ENCODE data around the gene TMEM45A.
"Not testable (repeated sequence)": the region's sequence is repeated elsewhere in the genome, so short reads cannot be mapped to it uniquely, and the experiment has no call there.

The TMEM45A gene, protein sequence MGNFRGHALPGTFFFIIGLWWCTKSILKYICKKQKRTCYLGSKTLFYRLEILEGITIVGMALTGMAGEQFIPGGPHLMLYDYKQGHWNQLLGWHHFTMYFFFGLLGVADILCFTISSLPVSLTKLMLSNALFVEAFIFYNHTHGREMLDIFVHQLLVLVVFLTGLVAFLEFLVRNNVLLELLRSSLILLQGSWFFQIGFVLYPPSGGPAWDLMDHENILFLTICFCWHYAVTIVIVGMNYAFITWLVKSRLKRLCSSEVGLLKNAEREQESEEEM

DNA sequence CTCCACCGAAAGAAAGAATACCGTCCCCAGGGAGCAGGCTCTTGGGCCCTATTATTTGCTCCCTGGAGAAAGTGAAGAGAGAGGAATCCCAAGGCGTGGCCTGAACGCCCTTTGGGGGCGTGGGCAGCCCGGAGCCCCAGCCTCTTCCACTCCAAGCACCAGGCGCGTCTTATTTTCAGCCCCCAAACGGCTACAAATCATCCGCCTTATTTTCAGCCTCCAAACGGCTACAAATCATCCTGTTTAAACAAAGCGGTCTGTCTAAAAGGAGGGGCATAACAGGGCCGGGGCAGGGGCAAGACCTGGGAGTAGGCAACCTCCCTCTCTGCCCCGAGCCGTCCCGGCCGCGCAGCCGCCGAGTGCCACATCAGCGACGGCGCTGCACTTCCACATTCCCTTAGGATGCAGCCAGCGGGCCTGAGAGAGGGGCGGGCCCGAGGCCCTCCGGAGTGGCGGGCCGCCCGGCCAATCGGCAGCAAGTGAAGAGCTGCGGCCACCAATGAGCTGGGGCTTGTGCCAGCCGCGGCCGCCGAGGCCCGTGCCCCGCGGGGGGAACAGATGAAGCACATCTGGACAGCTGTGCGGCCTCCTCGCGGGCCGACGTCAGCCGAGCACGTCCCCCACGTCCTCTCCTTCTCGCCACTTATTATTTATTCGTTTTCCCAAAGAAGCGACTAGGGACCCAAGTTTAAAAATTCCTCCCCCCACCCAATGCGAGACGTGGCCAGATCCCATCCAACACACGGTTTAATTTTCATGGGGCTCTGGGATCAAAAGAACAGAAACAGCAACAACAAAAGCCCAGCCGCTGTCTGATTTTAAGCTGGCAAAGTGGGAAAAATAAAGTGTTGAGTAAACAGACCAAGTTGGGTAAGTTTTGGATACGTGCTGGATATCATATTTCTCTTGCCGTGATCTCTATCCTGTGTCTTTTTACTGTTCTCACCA, at the start of gene TMEM45A:
Gene TMEM45A, plus strand, starts transcription at position 561 of the 948 bp plus-strand sequence. CDS start 62,593 bp downstream, outside the sequence.
- DNase-seq (ENCODE audit: low read depth, low spot score), result peak; percentile 98

DNA sequence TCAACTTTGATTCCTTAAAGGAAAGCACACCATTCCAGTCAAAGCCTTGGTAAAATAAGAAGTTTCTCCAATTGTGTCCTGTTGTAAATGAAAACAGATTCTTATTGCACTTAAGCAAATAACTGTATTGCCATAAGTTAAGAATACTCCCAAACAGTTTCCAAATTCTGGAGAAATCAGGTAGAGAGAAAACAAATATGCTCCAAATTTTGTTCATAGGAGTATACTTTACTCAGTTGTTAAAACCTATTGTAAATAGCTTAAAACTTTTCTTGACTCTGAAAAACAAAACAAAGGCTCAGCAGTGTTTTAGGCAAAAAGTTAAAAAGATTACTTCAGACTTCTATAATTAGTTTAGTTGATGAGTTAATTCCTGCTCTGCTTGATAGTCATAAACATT, 48.7 kb upstream of the TMEM45A start:
- no peak for DNase-seq (ENCODE audit: low read depth, low spot score)

DNA sequence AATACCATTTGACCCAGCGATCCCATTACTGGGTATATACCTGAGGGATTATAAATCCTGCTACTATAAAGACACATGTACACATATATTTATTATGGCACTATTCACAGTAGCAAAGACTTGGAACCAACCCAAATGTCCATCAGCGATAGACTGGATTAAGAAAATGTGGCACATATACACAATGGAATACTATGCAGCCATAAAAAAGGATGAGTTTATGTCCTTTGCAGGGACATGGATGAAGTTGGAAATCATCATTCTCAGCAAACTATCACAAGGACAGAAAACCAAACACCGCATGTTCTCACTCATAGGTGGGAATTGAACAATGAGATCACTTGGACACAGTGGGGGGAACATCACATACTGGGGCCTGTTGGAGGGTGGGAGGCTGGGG, 45.4 kb upstream of the TMEM45A start:
- not testable (repeated sequence) for DNase-seq (ENCODE audit: low read depth, low spot score)

DNA sequence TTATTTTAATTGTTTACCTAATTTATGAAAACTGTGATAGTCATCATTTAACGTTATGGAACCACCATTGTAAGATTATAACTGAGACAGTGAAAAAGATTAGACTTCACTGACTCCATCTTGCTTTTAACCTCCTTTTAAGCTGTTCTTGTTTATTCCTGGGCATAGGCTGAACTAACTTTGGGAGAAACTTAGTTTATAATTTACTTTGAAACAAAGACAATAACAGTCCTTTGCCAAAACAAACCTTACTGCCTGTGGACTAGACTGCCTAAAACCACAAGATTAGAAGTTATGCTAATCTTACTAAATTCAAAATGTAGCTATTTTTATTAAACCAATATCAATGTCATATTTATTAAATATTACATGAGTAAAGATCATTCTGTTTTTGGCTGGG, 44.3 kb upstream of the TMEM45A start:
- no peak for DNase-seq (ENCODE audit: low read depth, low spot score)

DNA sequence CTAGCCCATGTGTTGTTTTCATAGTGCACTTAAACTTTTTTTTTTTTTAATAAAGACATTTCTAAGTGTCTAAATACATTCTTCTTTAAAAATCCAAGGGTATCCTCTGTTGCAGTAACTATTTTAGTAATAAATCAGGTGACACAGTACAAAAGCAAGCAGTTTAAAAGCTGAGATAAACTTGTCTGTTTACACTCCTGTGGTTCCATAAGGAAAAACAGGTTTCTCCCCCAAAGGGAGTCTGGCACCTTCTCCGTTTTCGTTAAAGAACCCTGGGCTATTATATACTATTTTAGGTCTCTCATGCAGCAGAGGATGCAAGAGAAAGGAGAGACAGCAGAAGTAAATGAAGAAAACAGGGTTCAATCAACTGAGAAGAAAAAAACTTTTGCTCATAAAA, 43.2 kb upstream of the TMEM45A start:
- DNase-seq (ENCODE audit: low read depth, low spot score), result no peak

DNA sequence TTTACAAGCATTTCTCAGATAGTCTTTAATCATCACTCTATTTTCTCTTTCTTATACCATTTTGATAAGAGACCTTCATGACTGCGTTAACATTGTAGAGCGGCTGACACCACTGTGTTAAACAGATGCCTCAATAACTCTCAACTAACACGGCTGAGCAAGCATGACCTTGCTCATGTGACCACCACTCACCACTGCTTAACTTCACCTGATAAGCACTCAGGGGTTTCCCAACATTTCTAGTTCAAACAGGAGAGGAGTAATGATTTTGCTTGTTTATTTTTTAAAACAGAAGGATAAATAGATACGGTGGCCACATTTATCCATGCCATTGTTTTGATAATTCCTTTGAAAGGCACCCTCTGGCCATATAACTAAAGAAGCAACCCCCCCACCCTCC, 37.7 kb upstream of the TMEM45A start:
- no peak for DNase-seq (ENCODE audit: low read depth, low spot score)

DNA sequence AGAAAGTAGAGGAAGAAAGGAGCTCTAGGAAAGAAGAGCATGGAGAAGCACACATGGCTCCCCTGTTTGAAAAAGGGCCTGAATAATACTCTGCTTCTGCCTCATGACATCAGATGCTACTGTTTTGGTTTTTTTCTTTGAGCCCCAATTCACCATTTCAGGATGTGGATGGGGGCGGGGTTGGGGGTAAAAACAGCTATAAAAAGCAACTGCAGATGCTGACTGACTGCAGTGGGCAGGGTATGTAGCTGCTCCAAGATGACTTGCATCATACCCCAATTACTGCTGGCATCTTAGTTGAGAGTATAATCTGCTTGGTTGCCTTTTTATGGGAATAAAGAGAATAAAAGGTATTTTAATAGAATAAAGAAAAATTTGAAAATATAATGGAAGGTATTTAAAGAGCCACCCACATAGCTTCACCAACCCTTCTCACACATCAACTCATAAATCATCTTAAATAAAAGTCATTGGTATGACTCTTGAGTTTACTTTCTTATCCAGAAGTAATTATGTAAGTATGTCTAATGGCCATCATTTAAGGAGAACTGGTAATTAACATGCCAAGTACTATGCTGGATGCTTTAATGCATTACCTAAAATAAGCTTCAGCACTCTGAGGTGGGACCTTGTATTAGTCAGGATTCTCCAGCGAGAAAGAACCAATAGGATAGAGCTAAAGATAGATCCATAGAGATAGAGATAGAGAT, 36.4 kb upstream of the TMEM45A start:
- no peak for DNase-seq (ENCODE audit: low read depth, low spot score)

DNA sequence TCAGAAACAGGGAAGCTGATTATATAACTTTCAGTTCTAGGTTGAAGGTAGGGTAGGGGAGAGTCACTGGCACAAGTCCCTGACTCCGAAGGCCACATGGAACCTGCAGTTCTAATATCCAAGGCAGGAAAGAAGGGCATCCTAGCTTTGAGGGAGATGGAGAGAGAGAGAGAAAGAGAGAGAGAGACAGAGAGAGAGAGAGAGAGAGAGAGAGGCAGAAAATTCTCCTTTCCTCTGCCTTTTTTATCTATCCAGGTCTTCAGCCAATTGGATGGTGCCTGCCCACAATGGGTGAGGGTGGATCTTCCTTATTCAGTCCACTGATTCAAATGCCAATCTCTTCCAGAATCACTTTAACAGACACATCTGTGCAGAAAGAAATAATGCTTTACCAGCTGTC, 35.7 kb upstream of the TMEM45A start:
- no peak for DNase-seq (ENCODE audit: low read depth, low spot score)

DNA sequence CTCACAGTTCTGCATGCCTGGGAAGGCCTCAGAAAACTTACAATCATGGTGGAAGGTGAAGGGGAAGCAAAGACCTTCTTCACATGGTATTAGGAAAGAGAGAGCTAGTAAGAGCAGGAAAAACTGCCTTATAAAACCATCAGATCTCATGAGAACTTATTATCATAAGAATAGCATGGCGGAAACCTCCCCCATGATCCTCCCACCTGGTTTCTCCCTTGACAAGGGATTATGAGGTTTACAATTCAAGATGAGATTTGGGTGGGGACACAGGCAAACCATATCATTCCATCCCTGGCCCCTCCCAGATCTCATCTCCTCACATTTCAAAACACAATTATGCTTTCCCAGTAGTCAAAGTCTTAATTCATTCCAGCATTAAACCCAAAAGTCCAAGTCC, 34.6 kb upstream of the TMEM45A start:
- no peak for DNase-seq (ENCODE audit: low read depth, low spot score)

DNA sequence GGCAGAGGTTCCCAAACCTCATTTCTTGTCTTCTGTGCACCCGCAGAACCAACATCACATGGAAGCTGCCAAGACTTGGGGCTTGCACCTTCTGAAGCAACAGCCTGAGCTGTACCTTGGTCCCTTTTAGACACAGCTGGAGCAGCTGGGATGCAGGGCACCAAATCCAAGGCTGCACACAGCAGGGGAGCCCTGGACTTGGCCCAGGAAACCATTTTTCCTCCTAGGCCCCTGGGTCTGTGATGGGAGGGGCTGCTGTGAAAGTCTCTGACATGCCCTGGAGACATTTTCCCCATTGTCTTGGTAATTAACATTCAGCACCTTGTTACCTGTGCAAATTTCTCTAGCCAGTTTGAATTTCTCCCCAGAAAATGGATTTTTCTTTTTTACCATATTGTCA, 33.6 kb upstream of the TMEM45A start:
- DNase-seq (ENCODE audit: low read depth, low spot score), result no peak

DNA sequence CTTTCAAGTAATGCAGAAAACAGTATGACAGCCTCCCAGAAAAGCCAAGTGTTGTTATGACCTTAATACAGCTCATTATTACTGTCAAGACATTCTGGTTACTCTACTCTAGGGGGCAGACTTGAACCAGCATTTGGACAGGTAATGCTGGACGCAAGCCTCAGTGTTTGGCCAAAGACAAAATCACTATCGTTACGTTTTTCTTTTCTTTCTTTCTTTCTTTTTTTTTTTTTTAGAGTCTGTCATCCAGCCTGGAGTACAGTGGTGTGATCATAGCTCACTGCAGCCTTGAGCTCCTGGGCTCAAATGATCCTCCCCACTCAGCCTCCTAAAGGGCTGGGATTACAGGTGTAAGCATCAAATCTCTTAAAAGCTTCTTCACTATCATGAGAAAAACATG, 29.4 kb upstream of the TMEM45A start:
- DNase-seq (ENCODE audit: low read depth, low spot score), result peak; percentile 72

DNA sequence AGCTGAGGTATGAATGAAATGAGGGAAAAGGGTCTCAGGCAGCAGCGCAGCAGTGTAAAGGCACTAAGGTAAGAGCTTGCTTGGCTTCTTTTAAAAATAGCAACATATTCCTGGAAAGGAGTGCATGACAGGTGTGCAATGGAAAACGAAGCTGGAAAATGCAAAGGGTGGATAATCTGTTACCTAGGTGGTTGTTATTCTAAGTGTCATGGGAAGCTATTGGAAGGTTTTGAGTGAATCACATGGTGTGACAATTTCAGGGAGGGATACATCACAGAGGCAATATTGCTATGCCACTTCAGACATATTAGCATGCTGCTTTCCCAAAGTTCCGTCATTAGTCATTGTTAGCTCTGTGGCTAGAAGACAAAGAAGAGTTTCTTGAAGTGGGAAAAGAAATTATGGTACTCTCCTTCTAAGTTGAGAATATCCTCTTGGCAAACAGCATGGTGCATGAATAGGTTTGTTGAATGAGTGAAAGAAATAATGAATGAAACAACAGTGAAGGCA, 28.7 kb upstream of the TMEM45A start:
- no peak for DNase-seq (ENCODE audit: low read depth, low spot score)

DNA sequence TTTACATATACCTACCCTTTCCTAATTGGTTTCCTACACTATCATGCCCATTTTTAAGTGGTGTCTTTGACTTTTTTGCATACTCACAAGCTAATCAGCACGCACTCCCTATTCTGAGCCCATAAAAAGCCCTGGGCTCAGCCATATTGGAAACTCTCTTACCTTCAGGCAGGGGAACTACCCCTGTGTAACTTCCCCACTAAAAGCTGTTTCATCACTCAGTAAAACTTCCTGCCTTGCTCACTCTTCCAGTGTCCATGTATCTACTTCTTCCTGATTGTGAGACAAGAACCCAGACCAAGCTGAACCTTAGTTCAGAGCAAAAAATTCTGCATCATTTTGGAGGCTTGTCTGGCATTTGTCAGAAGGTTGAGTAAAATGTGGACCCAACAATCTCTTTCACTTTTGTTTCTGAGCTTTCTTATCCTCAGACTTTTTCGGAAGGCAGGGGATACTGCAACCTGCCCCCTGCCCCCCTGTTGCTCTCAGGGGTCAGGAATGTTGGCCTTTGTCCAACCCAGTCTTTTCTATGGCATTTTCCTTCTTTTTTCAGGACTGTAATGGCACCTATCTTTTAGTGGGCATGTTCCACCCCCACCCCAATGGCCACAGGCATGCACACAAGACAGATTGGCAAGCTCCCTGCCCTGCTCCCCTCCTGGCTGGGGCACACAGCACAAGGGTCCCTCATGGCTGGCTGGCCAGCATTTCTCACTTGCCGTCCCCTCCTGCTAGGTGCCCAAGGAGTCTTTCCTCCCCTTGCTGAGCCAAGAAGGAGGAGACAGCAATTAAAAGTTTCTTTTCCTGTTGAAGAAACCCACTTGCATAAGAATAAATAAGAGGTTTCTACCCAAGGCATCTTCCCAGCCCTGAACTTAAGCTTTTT, 26.3 kb upstream of the TMEM45A start:
- DNase-seq (ENCODE audit: low read depth, low spot score), result no peak

DNA sequence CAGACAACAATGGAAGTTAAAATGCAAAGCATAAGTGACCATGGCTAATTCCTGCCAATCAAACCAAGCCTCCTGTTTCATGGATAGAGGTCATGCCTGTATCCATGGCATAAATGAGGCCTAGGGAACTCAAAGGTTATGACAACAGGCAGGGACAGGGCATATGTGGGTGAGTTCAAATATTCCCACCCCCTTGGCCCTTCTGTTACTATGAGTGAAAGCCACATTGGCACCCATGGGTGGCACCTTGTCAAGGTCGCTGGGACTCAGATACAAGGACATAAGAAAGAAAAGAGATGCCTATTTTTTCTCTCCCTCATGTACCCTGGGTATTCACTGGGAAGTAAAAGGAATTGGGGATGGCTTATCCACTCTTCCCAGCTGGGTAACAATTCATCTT, 25.3 kb upstream of the TMEM45A start:
- no peak for DNase-seq (ENCODE audit: low read depth, low spot score)

DNA sequence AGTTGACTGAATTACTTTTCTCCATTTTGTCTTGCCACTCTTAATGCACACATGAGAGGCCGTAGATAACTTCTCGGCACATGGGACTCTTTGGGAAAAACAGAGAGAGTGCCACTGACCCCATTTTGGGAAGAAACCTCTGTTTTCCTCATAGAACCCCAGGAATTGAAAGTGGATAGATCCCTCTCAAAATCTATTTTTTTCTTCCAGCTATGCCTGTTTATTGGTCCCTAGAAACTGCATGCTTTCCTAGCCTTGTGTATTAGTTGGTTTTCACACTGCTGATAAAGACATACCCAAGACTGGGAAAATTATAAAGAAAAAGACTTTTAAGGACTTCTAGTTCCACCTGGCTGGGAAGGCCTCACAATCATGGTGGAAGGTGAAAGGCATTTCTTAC, 23.7 kb upstream of the TMEM45A start:
- DNase-seq (ENCODE audit: low read depth, low spot score), result no peak

DNA sequence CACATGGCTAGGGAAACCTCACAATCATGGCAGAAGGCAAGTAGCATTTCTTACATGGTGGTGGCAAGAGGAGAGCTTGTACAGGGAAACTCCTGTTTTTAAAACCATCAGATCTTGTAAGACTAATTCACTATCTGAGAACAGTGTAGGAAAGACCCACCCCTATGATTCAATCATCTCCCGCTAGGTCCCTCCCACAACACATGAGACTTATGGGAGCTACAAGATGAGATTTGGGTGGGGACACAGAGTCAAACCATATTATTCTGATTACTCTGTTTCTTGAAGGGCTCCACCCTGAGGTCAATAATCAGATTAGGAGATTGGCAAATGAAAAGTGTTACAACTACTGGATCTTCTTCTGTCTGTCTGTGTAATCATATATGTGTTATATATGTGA, 21.5 kb upstream of the TMEM45A start:
- no peak for DNase-seq (ENCODE audit: low read depth, low spot score)

DNA sequence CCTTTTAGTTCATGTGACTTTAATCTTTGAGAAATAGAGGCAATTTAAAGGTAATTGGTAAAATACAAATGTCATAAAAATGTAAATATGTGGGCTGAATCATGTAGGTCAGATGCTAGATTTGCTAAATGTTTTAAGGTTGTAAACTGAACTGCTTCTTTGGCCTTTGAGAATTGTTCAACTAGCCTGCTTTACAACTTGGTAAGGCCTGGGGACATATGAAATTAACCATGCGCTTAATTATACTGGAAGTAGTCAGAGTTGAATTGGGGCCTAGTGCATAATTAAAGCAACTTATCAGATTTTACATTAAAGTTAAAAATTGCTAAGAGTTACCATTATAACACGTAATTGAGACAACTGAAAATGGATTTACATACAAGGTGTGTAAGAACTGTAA, 21.0 kb upstream of the TMEM45A start:
- DNase-seq (ENCODE audit: low read depth, low spot score), result no peak

DNA sequence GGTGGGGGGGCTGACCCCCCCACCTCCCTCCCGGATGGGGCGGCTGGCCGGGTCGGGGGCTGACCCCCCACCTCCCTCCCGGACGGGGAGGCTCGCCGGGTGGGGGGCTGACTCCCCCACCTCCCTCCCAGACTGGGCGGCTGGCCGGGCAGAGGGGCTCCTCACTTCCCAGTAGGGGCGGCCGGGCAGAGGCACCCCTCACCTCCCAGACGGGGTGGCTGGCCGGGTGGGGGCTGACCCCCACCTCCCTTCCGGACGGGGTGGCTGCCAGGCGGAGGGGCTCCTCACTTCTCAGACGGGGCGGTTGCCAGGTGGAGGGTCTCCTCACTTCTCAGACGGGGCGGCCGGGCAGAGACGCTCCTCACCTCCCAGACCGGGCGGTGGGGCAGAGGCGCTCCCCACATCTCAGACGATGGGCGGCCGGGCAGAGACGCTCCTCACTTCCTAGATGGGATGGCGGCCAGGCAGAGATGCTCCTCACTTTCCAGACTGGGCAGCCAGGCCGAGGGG, 14.5 kb upstream of the TMEM45A start:
- DNase-seq (ENCODE audit: low read depth, low spot score), result not testable (repeated sequence)

DNA sequence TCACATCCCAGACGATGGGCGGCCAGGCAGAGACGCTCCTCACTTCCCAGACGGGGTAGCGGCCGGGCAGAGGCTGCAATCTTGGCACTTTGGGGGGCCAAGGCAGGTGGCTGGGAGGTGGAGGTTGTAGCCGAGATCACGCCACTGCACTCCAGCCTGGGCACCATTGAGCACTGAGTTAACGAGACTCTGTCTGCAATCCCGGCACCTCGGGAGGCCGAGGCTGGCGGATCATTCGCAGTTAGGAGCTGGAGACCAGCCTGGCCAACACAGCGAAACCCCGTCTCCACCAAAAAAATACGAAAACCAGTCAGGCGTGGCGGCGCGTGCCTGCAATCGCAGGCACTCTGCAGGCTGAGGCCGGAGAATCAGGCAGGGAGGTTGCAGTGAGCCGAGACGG, 13.9 kb upstream of the TMEM45A start:
- DNase-seq (ENCODE audit: low read depth, low spot score), result not testable (repeated sequence)

DNA sequence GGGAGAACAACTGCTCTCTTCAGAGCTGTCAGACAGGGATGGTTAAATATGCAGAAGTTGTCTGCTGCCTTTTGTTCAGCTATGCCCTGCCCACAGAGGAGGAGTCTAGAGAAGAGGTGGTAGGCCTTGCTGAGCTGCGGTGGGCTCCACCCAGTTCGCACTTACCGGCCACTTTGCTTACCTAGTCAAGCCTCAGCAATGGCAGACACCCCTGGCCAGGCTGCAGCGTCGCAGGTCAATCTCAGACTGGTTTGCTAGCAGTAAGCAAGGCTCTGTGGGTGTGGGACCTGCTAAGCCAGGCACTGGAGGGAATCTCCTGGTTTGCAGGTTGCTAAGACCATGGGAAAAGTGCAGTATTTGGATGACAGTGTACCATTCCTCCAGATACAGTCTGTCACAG, 12.3 kb upstream of the TMEM45A start:
- DNase-seq (ENCODE audit: low read depth, low spot score), result no peak

DNA sequence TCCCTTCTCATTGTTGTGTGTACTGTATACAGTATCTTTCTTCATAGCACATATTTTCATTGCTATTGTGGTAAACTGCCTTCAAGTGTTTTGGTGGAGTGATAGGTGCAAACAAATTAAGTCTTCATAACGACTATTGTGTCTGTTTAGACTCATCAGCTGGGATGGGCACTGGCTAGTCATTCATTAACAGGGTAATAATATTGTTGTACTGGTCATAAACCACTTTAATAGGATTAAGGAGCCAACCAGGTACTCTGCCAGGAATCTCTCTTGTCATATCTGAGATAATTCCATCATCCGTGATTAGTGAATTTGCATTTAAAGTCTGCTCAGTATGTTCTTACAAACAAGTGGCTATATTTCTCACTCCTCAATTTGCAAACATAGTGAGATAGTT, 10.2 kb upstream of the TMEM45A start:
- no peak for DNase-seq (ENCODE audit: low read depth, low spot score)
